OCI-LY3 (cell line): Measurements from ENCODE around the gene TOP3B.
"Not testable (repeated sequence)": the region's sequence is repeated elsewhere in the genome, so short reads cannot be mapped to it uniquely, and the experiment has no call there.

Source experiments
- H2AFZ ChIP-seq: fragments of 200-600, 300-600 bp; shearing (Covaris generic); 2 replicates; pipeline ENCODE4 v1.6.0; 2014; ENCODE audit warnings: antibody characterized with exemption, low read depth, low read length
- H3K27ac ChIP-seq: fragments of 200-600, 300-600 bp; sonication (generic); 2 replicates; pipeline ENCODE4 v1.5.1; 2014; ENCODE audit warnings: mild to moderate bottlenecking, low read length, moderate library complexity, mixed read lengths
- H3K27me3 ChIP-seq: fragments of 200-600, 300-600 bp; sonication (generic); 2 replicates; pipeline ENCODE4 v1.6.1; 2014; ENCODE audit warnings: low read depth, low read length, mixed read lengths
- H3K36me3 ChIP-seq: fragments of 200-600, 300-600 bp; sonication (generic); replicated peaks from 2 replicates; pipeline ENCODE3; 2014; ENCODE audit warnings: low read depth, low read length, mixed read lengths
- H3K4me1 ChIP-seq: fragments of 300-600, 200-600 bp; sonication (generic); 2 replicates; pipeline ENCODE4 v1.6.1; 2014; ENCODE audit warnings: low read length, mixed read lengths
- H3K4me2 ChIP-seq: fragments of 200-600, 300-600 bp; sonication (generic); 2 replicates; pipeline ENCODE4 v1.6.1; 2014; ENCODE audit warnings: low read length, mixed read lengths
- H3K4me3 ChIP-seq: fragments of 300-600, 200-600 bp; sonication (generic); 2 replicates; pipeline ENCODE4 v1.5.1; 2014; ENCODE audit warnings: antibody characterized with exemption, mild to moderate bottlenecking, low read length, moderate library complexity
- H3K79me2 ChIP-seq: fragments of 300-600, 200-600 bp; shearing (Covaris generic); 2 replicates; pipeline ENCODE4 v1.6.1; 2014; ENCODE audit warnings: mild to moderate bottlenecking, low read length, mixed read lengths
- H3K9ac ChIP-seq: fragments of 300-600, 200-600 bp; shearing (Covaris generic); 2 replicates; pipeline ENCODE4 v1.6.0; 2014; ENCODE audit warnings: mild to moderate bottlenecking, low read length, moderate library complexity
- H3K9me3 ChIP-seq: fragments of 200-600, 300-600 bp; shearing (Covaris generic); 2 replicates; pipeline ENCODE4 v1.6.1; 2014; ENCODE audit warnings: low read length, mixed read lengths; ENCODE audit not compliant: insufficient read depth
- H4K20me1 ChIP-seq: fragments of 200-600, 300-600 bp; sonication (generic); 2 replicates; pipeline ENCODE4 v1.6.1; 2016; ENCODE audit warnings: low read length, mixed read lengths; ENCODE audit not compliant: insufficient read depth
- EZH2phosphoT487 ChIP-seq: fragments of 200-600 bp; shearing (Covaris generic); IDR thresholded peaks from 2 replicates; pipeline ENCODE4 v1.6.1; 2018; ENCODE audit warnings: antibody characterized with exemption, mixed run types, low read depth
- TF ChIP-seq, protein P1 (sequence below): fragments of 200-600, 300-600 bp; sonication (generic); IDR thresholded peaks from 2 replicates; pipeline ENCODE4 v1.5.1; 2014; ENCODE audit warnings: antibody characterized with exemption, low read length, low read depth

The TOP3B gene

GRCh38 chr22:21917181-21917958 is 65.2 kb downstream of the TOP3B start:
- Histone ChIP-seq H3K4me2 (no peak overlapping the region), H2AFZ (no peak overlapping the region), H3K36me3 (no peaks in the 10 kb centered on the region), H3K4me1 (no peaks in the 10 kb centered on the region), H4K20me1 (no peaks in the 10 kb centered on the region), H3K27me3 (0 out of 2 replicates have a peak, but pooled peaks cover 3% of the 10 kb centered on the region), H3K4me3 (no peak overlapping the region), H3K9me3 (no peaks in the 10 kb centered on the region), H3K27ac (no peak overlapping the region), H3K79me2 (no peaks in the 10 kb centered on the region), H3K9ac (no peak overlapping the region)
- TF ChIP-seq, protein P1, sequence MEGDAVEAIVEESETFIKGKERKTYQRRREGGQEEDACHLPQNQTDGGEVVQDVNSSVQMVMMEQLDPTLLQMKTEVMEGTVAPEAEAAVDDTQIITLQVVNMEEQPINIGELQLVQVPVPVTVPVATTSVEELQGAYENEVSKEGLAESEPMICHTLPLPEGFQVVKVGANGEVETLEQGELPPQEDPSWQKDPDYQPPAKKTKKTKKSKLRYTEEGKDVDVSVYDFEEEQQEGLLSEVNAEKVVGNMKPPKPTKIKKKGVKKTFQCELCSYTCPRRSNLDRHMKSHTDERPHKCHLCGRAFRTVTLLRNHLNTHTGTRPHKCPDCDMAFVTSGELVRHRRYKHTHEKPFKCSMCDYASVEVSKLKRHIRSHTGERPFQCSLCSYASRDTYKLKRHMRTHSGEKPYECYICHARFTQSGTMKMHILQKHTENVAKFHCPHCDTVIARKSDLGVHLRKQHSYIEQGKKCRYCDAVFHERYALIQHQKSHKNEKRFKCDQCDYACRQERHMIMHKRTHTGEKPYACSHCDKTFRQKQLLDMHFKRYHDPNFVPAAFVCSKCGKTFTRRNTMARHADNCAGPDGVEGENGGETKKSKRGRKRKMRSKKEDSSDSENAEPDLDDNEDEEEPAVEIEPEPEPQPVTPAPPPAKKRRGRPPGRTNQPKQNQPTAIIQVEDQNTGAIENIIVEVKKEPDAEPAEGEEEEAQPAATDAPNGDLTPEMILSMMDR: no peak

GRCh38 chr22:21916309-21916918 is 66.2 kb downstream of the TOP3B start:
- Histone ChIP-seq H3K4me2 (no peak overlapping the region), H2AFZ (no peak overlapping the region), H3K27me3 (0 out of 2 replicates have a peak, but pooled peaks cover 3% of the 10 kb centered on the region), H3K27ac (no peak overlapping the region), H3K4me3 (no peak overlapping the region), H3K36me3 (no peaks in the 10 kb centered on the region), H4K20me1 (no peaks in the 10 kb centered on the region), H3K9me3 (no peaks in the 10 kb centered on the region), H3K79me2 (no peaks in the 10 kb centered on the region), H3K4me1 (no peaks in the 10 kb centered on the region), H3K9ac (no peak overlapping the region)
- TF ChIP-seq, protein P1: no peak
- TF ChIP-seq EZH2phosphoT487: no peak

DNA sequence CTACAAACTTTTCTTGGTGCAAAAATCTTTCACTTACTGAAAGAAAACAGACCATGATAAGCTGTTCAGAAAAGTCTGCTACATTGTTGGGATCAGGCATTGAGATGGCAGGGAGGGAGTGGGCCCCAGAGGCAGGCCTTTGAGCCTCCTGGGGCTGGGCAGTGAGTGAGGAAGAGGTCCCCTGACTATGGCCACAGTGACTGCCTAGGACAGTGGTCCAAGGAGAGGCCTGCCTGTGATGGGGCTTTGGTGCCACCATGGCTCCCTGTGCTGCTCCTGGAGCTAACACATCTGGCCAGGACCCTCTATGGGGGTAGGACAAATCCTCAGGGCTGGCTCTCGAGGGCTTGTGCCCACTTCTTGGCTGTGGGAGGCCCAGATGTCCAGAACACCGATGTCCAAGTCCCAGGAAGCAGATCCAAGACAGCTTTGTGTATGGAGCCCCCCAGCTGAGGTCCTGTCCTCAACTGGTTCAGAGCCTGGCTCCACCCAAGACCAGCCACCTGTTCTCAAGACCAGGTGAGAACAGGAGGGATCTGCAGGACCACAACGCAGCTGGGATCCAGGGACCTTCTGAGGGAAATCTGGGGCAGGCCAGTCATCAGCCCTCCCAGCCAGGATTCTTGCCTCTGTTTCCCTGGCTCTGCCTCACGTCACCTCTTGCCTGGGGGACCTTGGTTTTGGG is 66.8 kb downstream of the TOP3B start:
- H3K4me3 ChIP-seq: no peak overlapping the region
- H3K27me3 ChIP-seq: 0 out of 2 replicates have a peak, but pooled peaks cover 3% of the 10 kb centered on the region
- no peak overlapping the region for H3K9ac ChIP-seq
- no peaks in the 10 kb centered on the region for H3K4me1 ChIP-seq
- no peak overlapping the region for H3K4me2 ChIP-seq
- H3K9me3 ChIP-seq: no peaks in the 10 kb centered on the region
- no peaks in the 10 kb centered on the region for H3K79me2 ChIP-seq
- TF ChIP-seq, protein P1: no peak
- no peak for TF ChIP-seq EZH2phosphoT487
- no peaks in the 10 kb centered on the region for H3K36me3 ChIP-seq
- no peaks in the 10 kb centered on the region for H4K20me1 ChIP-seq
- no peak overlapping the region for H3K27ac ChIP-seq
- no peak overlapping the region for H2AFZ ChIP-seq

DNA sequence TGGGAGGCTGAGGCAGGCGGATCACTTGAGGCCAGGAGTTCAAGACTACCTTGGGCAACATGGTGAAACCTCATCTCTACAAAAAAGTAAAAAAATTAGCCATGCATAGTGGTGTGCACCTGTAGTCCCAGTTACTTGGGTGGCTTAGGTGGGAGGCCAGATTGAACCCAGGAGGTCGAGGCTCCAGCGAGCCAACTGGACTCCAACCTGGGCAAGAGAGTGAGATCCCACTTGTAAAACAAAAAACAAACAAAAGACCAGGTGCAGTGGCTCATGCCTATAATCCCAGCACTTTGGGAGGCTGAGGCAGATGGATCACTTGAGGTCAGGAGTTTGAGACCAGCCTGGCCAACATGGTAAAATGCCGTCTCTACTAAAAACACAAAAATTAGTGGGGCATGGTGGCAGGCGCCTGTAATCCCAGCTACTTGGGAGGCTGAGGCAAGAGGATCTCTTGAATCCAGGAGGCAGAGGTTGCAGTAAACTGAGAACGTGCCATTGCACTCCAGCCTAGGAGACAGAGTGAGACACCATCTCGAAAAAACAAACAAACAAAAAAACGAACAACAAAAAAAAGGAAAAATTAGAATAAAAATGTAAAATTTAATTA is 68.4 kb downstream of the TOP3B start:
- not testable (repeated sequence) for H3K9me3 ChIP-seq, H4K20me1 ChIP-seq, H3K27ac ChIP-seq, H3K4me1 ChIP-seq, H3K4me3 ChIP-seq, H3K79me2 ChIP-seq, H3K36me3 ChIP-seq, H2AFZ ChIP-seq, H3K9ac ChIP-seq, H3K4me2 ChIP-seq
- peaks cover 12% of the 10 kb centered on the region; the same call in 1 of the 2 replicates for H3K27me3 ChIP-seq

GRCh38 chr22:21910367-21910766 is 72.2 kb downstream of the TOP3B start:
- H3K27ac ChIP-seq: not testable (repeated sequence)

More at GRCh38 chr22:21910367-21910766, 72.2 kb downstream of the TOP3B start:
- not testable (repeated sequence) for H3K4me2 ChIP-seq, H3K4me3 ChIP-seq, H3K9ac ChIP-seq, H3K4me1 ChIP-seq, H4K20me1 ChIP-seq, H3K36me3 ChIP-seq, H3K9me3 ChIP-seq, H2AFZ ChIP-seq, H3K27me3 ChIP-seq, H3K79me2 ChIP-seq
